HG02970 (cell line): ENCODE data around the gene HYCC1.
"Not testable (repeated sequence)": the region's sequence is repeated elsewhere in the genome, so short reads cannot be mapped to it uniquely, and the experiment has no call there.

Experiments
- ATAC-seq: cut with Tn5 transposase; IDR thresholded peaks from one replicate; pipeline ENCODE4 v1.9.1; 2021; ENCODE audit warnings: mild to moderate bottlenecking, moderate library complexity, moderate number of reproducible peaks; ENCODE audit not compliant: unreplicated experiment, low FRiP score

The HYCC1 gene

DNA sequence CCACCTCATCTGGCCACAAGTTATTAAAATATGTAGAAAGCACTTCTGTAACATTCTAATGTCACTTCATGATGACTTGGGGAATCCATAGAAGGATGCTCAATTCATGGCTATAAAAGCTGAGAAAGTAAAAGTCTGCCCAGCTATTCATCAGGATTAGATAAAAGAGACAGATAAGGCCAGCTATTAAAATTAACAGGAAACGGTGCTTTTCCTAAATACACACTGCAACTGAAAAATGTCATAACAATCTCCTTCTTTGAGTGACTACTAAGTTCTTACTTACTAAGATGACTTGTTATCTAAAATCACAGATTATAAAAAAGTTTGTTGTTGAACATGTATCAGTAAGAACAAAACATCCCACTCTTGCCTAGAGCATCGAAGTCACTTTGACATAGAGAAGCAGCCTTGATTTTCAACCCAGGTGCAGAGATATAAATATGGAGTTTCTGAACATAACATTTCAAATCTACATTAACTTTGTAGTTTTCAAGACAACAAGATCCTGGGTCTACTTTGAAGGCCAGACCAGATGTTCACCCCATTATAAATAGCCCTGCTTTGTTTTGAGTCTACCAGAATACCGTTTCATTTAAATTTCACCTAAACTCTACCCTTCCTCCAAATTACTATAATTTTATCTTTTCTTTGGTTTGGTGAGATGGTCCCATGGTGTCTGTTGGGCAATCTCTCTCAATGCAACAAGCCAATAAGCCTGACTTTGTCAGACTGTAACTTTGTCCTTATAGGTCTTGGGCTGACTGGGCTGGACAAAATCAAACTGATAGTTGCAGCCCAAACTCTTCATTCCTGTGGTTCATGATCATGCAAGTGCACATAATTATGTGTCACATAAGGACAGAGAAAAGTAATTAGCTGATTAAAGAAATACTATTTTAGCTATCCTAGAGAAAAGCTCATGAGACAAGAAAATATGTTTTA, 24.0 kb downstream of the HYCC1 start:
- no peak for ATAC-seq

DNA sequence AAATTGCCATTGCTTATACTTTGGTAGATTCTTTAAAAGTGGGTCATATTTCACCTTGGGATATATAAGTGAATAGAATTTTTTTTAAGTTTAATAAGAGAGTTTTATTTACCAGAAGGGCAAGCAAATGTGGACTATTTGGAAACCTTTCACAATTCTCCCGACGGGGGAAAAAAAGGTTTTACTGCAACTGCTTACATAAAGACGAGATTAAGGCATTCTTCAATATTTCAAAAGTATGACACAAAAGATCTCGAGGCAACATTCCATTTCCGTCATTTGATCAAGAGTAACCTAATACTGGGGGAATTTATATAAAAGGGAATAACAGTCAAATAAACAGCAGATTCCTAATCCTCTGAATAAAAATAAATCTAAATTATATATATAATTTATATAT, 28.5 kb downstream of the HYCC1 start:
- ATAC-seq: no peak

DNA sequence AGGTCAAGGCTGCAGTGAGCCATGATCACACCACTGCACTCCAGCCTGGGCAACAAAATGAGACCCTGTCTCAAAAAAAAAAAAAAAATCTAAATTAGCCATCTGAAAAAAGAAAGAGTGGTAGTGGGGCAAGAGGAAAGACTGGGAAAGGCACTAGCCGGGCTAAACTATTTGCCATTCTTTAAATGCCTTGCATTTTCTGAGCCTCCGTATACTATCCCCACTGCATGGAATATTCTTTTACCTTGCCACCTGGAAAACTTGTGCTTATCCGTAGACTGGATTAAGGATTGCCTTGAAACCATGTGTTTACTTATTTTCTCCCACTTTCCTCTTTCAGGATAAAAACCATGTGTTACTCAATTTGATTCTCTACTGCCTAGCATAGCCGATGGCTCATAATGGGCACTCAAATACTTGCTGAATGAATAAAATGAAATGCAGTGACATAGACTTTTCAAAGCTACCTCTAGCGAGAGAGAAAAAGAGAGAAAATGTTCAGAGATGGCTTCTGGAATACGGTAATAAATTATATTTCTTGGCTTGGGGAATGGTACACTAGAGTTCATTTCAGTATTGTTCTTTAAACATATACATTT, 30.6 kb downstream of the HYCC1 start:
- ATAC-seq: no peak

DNA sequence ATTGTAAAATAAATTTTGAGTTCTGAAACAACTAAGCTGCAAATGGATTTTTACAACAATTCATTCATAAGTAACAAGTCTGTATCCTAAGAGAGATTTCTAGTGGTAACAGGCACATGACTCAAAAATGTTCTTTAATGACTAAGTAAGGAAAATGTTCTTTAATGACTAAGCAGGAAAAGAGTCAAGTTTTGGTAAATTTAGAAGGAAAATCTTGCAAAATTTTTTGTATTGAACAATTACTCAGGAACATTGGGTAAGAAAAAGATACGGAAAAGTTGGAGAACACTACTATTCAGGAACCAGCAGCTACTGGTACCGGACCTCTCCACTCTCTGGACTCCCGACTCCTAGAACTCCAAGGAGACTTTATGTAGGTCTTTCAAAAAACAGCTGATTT, 33.5 kb downstream of the HYCC1 start:
- ATAC-seq: no peak

DNA sequence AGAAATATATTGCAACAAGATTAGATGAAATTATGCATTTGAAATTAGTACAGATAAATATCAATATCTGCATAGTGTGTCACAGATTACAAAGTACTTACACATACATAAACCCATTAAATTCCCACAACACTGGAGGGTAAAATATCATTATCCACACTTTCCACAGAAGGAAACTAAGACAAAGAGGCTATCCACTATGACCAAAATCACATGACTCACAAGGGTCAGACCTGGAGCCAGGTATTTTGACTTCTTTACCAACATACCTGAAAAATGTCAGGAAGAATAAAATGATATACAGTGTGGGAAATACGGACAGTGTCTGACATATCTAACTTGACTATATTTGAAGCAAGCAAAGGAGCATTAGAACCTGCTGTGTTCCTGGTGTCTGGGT, 34.1 kb downstream of the HYCC1 start:
- ATAC-seq: no peak

DNA sequence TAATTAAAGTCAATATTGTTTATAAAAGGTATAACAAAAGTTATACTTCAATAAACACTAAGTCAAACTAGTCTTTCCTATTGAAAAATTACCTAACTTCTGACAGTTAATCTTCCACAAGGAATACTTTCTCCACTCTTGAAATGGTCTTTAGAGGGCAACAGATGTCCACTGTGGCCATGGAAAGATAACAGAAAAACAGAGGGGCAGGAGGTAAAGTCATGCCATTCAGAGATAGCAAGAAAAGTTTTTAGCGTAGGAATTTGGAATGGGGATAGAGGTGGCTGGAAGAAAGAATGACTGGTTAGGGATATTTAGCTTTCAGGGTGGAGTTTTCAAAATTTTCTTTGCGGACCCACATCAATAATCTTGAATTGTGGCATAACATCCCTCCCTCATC, 34.7 kb downstream of the HYCC1 start:
- no peak for ATAC-seq

DNA sequence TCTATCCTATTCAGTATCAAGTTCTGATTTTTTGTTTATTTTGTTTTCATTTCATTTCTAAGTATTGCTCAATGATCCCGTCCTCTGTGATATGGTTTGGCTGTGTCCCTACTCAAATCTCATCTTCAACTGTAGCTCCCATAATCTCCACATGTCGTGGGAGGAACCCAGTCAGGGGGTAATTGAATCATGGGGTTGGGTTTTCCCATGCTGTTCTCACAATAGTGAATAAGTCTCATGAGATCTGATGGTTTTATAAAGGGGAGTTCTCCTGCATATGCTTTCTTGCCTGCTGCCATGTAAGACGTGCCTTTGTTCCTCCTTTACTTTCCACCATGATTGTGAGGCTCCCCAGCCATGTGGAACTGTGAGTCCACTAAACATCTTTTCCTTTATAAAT, 39.3 kb downstream of the HYCC1 start:
- not testable (repeated sequence) for ATAC-seq

DNA sequence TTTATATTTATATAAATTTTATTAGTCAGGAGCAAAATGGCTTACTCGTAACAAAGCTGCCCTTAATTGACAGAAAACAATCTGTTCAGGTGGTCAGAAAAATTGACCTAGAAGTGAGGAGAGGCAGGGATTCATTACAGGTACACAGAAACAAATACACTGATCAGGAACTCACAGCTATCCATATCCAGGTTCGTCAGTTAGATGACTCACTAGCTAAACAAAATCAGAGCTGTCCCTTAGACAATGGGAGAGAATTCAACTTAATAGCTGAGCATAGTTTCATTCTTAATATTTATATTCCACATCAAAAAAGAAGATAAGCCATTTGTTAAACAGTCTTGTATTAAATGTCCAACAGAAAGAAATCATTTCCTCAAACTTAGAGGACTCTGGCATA, 41.7 kb downstream of the HYCC1 start:
- ATAC-seq: no peak

DNA sequence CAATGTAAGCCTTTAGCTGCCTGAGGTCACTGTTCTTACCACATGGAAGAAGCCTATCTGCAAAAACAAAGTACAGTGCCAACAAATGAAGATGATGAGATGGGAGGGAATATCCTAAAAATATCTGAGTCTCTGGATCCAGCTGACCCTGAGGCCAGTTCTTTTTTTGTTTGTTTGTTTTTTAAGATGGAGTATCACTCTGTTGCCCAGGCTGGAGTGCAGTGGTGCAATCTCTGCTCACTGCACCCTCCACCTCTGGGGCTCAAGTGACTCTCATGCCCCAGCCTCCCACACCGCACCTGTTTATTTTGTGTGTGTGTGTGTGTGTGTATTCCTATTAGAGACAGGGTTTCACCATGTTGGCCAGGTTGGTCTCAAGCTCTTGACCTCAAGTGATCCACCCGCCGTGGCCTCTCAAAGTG, 44.9 kb downstream of the HYCC1 start:
- ATAC-seq: no peak
